Activated T-helper 1 cell treated with anti-CD3 and anti-CD28 coated beads, Interleukin-12 subunit alpha, Interleukin-12 subunit beta, Interleukin-2, Interleukin-4 antibody, amounts not matched to agents 30 ng/mL and 10 ng/mL and 1 ng/mL, durations not matched to agents 14 hours and 24 hours and 36 hours (primary cell): ENCODE data around the gene CTSO. TPM values are rescaled to one million over a fixed set of nuclear protein-coding genes. Genes with fewer than 3 reads are reported as not detected.
"Not testable (repeated sequence)": the region's sequence is repeated elsewhere in the genome, so short reads cannot be mapped to it uniquely, and the experiment has no call there.

Experiments used
- DNase-seq: peaks from one replicate; pipeline ENCODE4 v3.0.0; 2021; ENCODE audit warnings: low spot score
- H3K27ac Mint-ChIP-seq: one replicate; pipeline ENCODE4 v1.8.0; 2021; ENCODE audit warnings: mild to moderate bottlenecking, mixed read lengths
- H3K27me3 Mint-ChIP-seq: one replicate; pipeline ENCODE4 v1.8.0; 2022; ENCODE audit warnings: mild to moderate bottlenecking, moderate library complexity, mixed read lengths; ENCODE audit not compliant: insufficient read depth
- H3K36me3 Mint-ChIP-seq: one replicate; pipeline ENCODE4 v1.8.0; 2021; ENCODE audit warnings: low read depth, mixed read lengths
- H3K4me1 Mint-ChIP-seq: one replicate; pipeline ENCODE4 v1.8.0; 2021; ENCODE audit warnings: low read depth, mixed read lengths
- H3K4me3 Mint-ChIP-seq: one replicate; pipeline ENCODE4 v1.8.0; 2021; ENCODE audit warnings: mild to moderate bottlenecking, moderate library complexity, mixed read lengths
- H3K9me3 Mint-ChIP-seq: one replicate; pipeline ENCODE4 v1.8.0; 2021; ENCODE audit warnings: mixed read lengths
- intact Hi-C: fragments of 100-400 bp; cut with micrococcal nuclease; formaldehyde crosslinking; loops from one replicate; pipeline ENCODE4 v1.15.1; 2024
- total RNA-seq: library from RNA; stranded (reverse); gene quantifications from 2 replicates; pipeline ENCODE4 v1.2.3, GENCODE V29; 2022

CTSO gene
- total RNA-seq, 1 donor from 2014 or later: 0.73 TPM

DNA sequence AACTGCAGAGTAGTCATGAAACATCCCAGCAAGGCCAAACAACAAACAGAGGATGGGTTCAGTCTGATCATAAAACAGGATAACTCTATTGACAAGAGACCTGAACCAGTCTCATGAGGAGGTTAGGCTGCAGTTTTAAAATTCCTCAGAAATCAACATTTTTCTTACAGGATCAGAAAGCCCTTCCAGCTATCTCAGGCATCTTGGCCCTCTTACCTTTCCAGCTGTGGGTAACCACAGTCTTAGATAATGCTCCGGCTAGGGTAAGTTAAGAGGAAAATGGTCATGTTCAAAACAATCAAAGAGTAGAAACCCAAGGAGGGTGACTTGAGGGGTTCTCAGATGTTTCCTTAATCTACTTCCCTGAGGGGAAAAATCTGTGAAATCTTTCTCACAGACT is 5.1 kb downstream of the CTSO start:
- Mint-ChIP-seq H3K27ac (no peak overlapping the region), H3K4me3 (no peak overlapping the region), H3K27me3 (peaks cover 4% of the 10 kb centered on the region), H3K4me1 (peaks cover 10% of the 10 kb centered on the region), H3K9me3 (no peaks in the 10 kb centered on the region), H3K36me3 (no peaks in the 10 kb centered on the region)
- no peak for DNase-seq
- intact Hi-C loops: no loop called here

DNA sequence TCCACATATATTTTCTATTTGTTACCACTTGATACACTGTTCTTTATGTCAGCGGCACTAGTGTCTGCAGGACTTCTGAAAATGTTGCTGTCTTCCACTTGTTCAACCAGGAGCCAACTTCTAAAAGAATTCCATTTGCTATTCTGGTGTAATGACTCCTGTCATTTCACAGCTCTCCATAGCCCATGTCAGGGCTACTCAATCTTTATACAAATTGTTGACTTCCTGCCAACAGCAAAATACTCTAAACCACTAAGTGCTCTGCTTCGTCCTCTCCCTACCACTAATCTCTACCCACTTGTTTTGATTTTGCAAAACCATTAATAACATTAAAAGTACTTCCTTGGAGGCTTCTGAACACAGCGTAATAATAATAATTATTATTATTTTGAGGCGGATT is 7.2 kb downstream of the CTSO start:
- Mint-ChIP-seq H3K36me3 (no peaks in the 10 kb centered on the region), H3K27ac (no peak overlapping the region), H3K27me3 (no peaks in the 10 kb centered on the region), H3K4me3 (no peak overlapping the region), H3K9me3 (no peaks in the 10 kb centered on the region), H3K4me1 (no peaks in the 10 kb centered on the region)
- intact Hi-C loops: no loop called here
- DNase-seq: no peak

DNA sequence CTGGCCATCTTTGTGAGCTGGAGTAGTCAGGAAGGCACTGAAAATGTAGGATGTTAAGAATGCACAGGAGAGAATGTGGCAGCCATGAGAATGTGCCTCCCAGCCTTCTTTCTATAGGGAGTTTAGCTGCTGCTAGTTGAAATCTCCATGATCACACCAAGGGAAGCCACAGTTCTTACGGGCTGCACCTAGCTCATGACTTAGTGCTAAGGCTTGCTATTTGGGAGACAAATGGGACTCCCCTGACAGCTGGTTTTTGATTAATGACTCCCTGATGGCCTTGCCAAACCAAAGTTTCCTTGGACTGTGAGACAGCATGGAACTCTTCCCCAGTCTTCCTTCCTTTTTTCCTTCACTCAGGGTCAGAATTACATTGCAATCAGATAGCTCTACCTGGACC is 9.2 kb downstream of the CTSO start:
- H3K36me3 Mint-ChIP-seq: no peaks in the 10 kb centered on the region
- intact Hi-C loops: no loop called here
- H3K9me3 Mint-ChIP-seq: no peaks in the 10 kb centered on the region
- H3K27me3 Mint-ChIP-seq: no peaks in the 10 kb centered on the region
- DNase-seq: no peak
- H3K4me1 Mint-ChIP-seq: no peaks in the 10 kb centered on the region
- H3K27ac Mint-ChIP-seq: no peak overlapping the region
- H3K4me3 Mint-ChIP-seq: no peak overlapping the region

DNA sequence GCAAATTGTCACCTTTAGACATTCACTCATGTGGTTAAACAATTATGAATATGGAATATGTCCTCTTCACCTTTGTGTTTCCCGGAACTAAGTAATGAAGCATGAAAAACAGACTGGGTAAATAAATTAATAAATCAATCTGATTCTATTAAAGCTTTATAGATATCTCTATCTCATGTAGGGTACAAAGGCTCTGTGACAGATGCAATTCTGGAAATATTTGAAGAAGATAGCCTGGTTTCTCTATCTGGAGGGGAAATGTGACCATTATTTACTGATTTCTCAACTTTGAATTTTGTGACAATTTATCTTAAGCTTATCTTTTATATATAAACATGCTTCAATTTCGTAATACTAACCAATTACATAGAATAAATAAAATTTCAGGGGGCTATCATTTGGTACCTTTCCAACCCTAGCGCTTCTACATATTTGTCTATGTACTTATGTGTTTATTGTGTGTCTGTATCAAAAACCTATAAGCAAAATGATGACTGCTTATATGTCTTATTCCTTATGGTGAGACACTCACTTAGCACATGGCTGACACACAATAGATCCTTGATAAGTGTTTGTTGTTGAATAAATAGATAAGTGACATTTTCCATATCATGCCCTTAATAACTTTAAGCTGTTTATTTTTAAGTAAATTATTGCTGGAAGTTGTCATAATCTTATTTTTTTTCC is 9.9 kb downstream of the CTSO start:
- Mint-ChIP-seq H3K4me3 (no peak overlapping the region), H3K27me3 (no peaks in the 10 kb centered on the region), H3K9me3 (no peaks in the 10 kb centered on the region), H3K27ac (no peak overlapping the region), H3K36me3 (no peaks in the 10 kb centered on the region), H3K4me1 (no peaks in the 10 kb centered on the region)
- intact Hi-C loops: no loop called here
- no peak for DNase-seq

DNA sequence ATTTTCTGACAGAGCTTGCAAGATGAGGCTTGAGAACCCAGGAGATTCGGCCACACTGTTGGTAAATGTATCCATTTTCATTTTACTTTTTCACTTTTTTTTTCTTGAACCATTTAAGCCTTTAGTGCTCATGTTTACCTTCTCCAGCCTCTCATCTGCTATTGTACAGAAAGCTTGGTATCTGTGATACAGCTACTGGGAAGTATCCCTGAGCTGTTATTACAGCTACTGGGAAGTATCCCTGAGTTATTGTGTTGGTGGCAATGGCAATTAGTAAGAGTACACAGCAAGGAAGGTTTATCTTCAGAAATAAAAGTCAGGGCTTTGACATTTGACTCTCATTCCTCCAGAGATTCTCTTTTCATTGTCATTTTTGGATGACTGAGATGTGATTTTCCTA is 11.8 kb downstream of the CTSO start:
- Mint-ChIP-seq H3K9me3 (no peaks in the 10 kb centered on the region), H3K27me3 (no peaks in the 10 kb centered on the region)
- intact Hi-C loops: no loop called here

DNA sequence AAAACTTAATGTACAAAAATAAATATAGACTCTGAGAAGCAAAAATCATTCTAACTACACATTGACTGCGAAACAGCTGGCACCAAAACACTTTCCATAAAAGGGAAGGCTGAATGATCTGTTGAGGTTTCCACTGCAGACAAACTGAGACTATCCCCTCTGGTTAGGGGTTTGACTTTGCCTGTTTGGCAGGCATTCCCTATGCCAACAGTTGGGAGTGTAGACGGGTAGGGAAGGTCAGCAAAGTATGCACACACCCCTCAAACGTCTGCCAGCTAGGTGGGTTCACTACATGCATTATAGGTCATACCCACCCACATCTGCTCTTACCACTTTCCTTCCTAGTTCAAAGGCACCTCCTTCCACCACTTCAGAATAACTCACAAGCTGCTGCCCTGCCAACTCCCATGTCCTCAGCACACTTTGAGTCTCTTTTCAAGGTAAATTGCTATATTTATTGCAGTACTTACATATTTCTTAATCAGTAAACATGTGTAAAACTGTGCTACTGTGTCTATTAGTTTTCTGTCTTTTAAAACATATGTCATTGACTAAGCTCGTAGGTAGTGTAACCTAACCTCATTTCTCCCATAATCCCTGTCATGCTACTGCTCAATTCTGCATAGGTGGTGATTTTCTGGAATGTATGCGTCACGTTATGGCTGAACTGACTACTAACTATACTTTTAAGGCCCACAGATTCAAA is 12.4 kb downstream of the CTSO start:
- Mint-ChIP-seq H3K27ac (no peak overlapping the region), H3K4me1 (no peaks in the 10 kb centered on the region), H3K27me3 (no peaks in the 10 kb centered on the region), H3K4me3 (no peak overlapping the region), H3K36me3 (no peaks in the 10 kb centered on the region), H3K9me3 (no peaks in the 10 kb centered on the region)
- intact Hi-C loops: no loop called here
- no peak for DNase-seq

More for the DNA sequence above, 11.8 kb downstream of the CTSO start:
- H3K36me3 Mint-ChIP-seq: no peaks in the 10 kb centered on the region
- no peak overlapping the region for H3K27ac Mint-ChIP-seq
- no peak for DNase-seq
- no peaks in the 10 kb centered on the region for H3K4me1 Mint-ChIP-seq
- no peak overlapping the region for H3K4me3 Mint-ChIP-seq

DNA sequence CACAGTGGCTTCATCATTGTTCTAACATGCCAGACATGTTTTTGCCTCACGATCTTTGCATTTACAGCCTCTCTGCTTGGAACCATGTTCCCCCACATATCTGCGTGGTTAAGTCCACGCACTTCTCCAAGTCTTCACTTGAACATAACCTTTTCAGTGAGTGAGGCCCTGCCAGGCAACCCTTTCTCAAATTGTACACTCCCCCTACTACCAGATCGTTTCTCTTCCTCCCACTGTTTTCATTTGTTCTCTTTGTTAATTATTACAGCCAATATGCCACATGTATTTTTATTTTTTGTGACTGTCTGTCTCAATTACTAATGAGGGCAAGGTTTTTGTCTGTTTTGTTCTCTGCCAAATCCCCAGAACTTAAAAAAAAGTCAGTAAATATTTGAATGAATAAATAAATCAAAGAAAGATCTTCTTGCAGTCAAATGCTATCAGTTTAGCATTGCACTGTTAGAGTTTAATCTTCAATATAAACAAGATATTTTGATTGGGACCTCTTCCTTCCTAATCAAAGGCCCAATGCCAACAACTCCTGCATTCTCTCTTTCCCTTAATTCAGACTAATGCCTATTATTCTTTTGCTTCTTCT is 18.2 kb downstream of the CTSO start:
- intact Hi-C loops: no loop called here
- Mint-ChIP-seq H3K27ac (no peak overlapping the region), H3K9me3 (no peaks in the 10 kb centered on the region), H3K4me3 (no peak overlapping the region), H3K27me3 (peaks cover 1% of the 10 kb centered on the region), H3K4me1 (no peaks in the 10 kb centered on the region), H3K36me3 (no peaks in the 10 kb centered on the region)
- DNase-seq: no peak

DNA sequence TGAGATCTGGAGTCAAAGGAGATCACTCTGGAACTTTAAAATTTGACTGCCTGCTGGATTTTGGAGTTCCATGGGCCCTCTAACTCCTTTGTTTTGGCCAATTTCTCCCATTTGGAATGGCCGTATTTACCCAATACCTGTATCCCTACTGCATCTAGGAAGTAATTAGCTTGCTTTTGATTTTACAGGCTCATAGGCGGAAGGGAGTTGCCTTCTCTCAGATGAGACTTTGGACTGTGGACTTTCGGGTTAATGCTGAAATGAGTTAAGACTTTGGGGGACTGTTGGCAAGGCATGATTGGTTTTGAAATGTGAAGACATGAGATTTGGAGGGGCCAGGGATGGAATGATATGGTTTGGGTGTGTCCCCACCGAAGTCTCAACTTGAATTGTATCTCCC is 19.0 kb downstream of the CTSO start:
- H3K9me3 Mint-ChIP-seq, H3K4me1 Mint-ChIP-seq, H3K27me3 Mint-ChIP-seq, H3K4me3 Mint-ChIP-seq, intact Hi-C loops, H3K27ac Mint-ChIP-seq, H3K36me3 Mint-ChIP-seq, DNase-seq: not testable (repeated sequence)

DNA sequence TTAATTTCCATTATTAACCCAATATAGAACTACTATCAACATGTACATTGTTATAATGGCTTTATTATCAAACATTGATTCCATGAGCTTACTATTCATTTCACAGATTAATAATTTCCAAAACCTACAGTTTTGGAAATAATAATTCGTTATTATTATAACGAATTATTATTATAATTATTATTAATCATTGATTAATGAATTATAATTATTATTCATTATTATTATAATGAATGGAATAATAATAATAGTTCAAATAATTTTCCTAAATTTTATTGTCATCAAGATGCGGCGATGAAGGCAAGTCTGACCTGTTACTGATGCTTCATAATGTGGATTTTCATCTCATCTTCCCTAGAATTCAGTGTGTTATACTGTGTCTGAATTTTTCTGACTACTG is 22.0 kb downstream of the CTSO start:
- Mint-ChIP-seq H3K27me3 (peaks cover 1% of the 10 kb centered on the region), H3K9me3 (no peaks in the 10 kb centered on the region), H3K36me3 (no peaks in the 10 kb centered on the region), H3K27ac (no peak overlapping the region), H3K4me1 (no peaks in the 10 kb centered on the region), H3K4me3 (no peak overlapping the region)
- DNase-seq: no peak
- intact Hi-C loops: no loop called here

DNA sequence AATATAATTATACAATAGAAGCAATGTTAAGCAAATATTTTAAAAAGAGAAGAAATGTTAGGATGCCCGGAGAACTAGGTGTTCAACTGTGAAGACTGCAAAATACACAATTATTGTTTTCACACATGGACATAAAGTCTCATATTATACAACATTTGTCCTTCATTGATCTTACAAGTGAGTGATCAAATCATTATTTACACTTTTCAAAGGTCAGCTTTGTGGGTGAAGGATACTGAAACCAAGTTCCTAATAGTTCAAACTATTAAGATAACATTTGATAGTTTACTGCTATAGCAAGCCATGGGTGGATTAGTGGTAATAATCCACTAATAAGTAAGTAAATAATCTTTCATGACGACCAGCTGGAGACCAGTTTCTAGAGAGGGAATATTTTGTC is 23.3 kb downstream of the CTSO start:
- Mint-ChIP-seq H3K36me3 (no peaks in the 10 kb centered on the region), H3K27me3 (peaks cover 1% of the 10 kb centered on the region), H3K27ac (no peak overlapping the region), H3K9me3 (no peaks in the 10 kb centered on the region), H3K4me1 (no peaks in the 10 kb centered on the region), H3K4me3 (no peak overlapping the region)
- intact Hi-C loops: no loop called here
- no peak for DNase-seq

DNA sequence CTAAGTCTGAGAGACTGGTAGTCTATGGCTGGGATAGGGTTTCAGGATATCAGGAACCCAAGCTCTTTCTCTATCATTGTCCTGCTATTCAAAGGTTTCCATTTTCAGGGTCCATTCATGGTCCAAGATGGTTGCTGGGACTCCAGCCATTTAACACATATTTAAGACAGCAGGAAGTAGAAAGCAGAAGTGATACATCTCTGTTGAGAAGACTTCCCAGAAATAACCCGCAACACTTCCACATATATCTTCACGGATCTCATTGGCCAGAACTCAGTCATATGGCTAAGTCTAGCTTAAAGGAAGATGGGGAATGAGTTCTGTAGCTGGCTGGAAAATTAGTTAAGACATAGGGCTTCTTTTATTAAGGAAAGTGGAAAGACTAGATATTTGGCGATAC is 23.8 kb downstream of the CTSO start:
- Mint-ChIP-seq H3K36me3 (no peaks in the 10 kb centered on the region), H3K4me1 (no peaks in the 10 kb centered on the region), H3K9me3 (no peaks in the 10 kb centered on the region), H3K4me3 (no peak overlapping the region), H3K27ac (no peak overlapping the region), H3K27me3 (peaks cover 1% of the 10 kb centered on the region)
- intact Hi-C loops: no loop called here
- no peak for DNase-seq

DNA sequence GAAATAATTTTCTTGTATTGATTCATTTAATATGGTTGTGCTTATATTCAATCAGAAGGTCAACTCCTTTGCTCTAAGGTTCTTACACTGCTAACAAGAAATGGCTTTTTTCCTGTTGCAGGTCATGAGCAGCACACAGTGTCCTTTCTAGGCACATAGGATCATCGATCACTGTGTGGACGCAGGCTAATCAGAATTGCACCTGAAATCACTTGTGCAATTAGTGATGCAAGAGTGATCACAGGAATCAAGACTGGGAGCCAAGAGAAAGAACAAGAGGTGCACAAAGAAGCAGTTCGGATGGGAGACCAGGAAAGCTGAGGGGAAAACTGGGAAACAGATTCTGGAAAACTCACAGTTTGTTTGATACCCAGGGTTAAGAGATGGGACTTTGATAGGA is 29.0 kb downstream of the CTSO start:
- no peak overlapping the region for H3K4me3 Mint-ChIP-seq
- H3K9me3 Mint-ChIP-seq: no peaks in the 10 kb centered on the region
- no peak for DNase-seq
- H3K36me3 Mint-ChIP-seq: no peaks in the 10 kb centered on the region
- H3K27me3 Mint-ChIP-seq: no peaks in the 10 kb centered on the region
- no peaks in the 10 kb centered on the region for H3K4me1 Mint-ChIP-seq
- H3K27ac Mint-ChIP-seq: no peak overlapping the region
- intact Hi-C loops: no loop called here

DNA sequence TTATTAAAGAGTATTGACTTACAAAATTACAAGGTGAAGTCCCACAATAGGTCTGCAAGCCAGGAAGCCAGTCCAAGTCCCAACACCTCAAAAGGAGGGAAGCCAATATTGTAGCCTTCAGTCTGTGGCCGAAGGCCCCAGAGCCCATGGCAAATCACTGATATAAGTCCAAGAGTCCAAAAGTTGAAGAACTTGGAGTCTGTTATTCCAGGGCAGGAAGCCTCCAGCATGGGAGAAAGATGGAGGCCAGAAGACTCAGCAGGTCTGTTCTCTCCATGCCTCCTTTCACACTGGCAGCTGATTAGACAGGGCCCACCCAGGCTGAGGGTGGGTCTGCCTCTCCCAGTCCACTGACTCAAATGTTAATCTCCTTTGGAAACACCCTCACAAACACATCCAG is 32.1 kb downstream of the CTSO start:
- no peaks in the 10 kb centered on the region for H3K36me3 Mint-ChIP-seq
- H3K4me1 Mint-ChIP-seq: no peaks in the 10 kb centered on the region
- no peaks in the 10 kb centered on the region for H3K9me3 Mint-ChIP-seq
- H3K27me3 Mint-ChIP-seq: peaks cover 2% of the 10 kb centered on the region
- no peak overlapping the region for H3K27ac Mint-ChIP-seq
- H3K4me3 Mint-ChIP-seq: no peak overlapping the region
- DNase-seq: no peak
- intact Hi-C loops: no loop called here
